ENCODE data around the gene STX16.

- TF ChIP-seq CTCF (IDR thresholded peaks at IDR 0.05 in 2 of 3, conservative IDR thresholded peaks at IDR 0.05 in 1 of 3; ENCODE audit: insufficient read depth in 2 of 3, low read depth in 1 of 3, low read length in 3 of 3): no peak
- TF ChIP-seq MAZ (CRISPR knock-in tag; conservative IDR thresholded peaks at IDR 0.05 in 1 of 2, IDR thresholded peaks at IDR 0.05 in 1 of 2): no peak
- no peak for TF ChIP-seq FUS (optimal IDR thresholded peaks at IDR 0.05; ENCODE audit: low read depth, low read length)
- TF ChIP-seq MLLT1 (IDR thresholded peaks at IDR 0.05): no peak
- no peak for TF ChIP-seq TCF7L2 (IDR thresholded peaks at IDR 0.05; ENCODE audit: low read depth, low read length)
- TF ChIP-seq POLR2A (conservative IDR thresholded peaks at IDR 0.05): no peak
- no peak for TF ChIP-seq ZBED1 (IDR thresholded peaks at IDR 0.05)
- TF ChIP-seq MAFG (tag; conservative IDR thresholded peaks at IDR 0.05): no peak
- TF ChIP-seq REST (IDR thresholded peaks at IDR 0.05; ENCODE audit: borderline replicate concordance): no peak
- TF ChIP-seq REST (CRISPR knock-in tag; IDR thresholded peaks at IDR 0.05; ENCODE audit: low read depth): no peak
These were observed 42.1 kb upstream of the STX16 start for GRCh38 chr20:58609026-58609425.
